T follicular helper cell (primary cell): Measurements from ENCODE around the gene NTN5.
"Not testable (repeated sequence)": the region's sequence is repeated elsewhere in the genome, so short reads cannot be mapped to it uniquely, and the experiment has no call there.

Experiments used
- DNase-seq: peaks from one replicate; pipeline ENCODE4 v3.0.0-alpha.2; 2020; ENCODE audit warnings: low read depth
- total RNA-seq, 2 experiments: gene quantifications; one replicate each; lab custom pipeline; 2026; lab: John Stamatoyannopoulos, UW

Gene NTN5
- total RNA-seq = 0 to 1.5 reads per million in 2 experiments

- DNase-seq = no peak
These were observed at the start of gene NTN5 for GRCh38 chr19:48672994-48673393. NTN5 (minus strand) TSS chr19:48673017; CDS start chr19:48670986, 2,031 bp downstream.

GRCh38 chr19:48722196-48722708 lies 49.4 kb upstream of the NTN5 start:
- DNase-seq = no peak

DNA sequence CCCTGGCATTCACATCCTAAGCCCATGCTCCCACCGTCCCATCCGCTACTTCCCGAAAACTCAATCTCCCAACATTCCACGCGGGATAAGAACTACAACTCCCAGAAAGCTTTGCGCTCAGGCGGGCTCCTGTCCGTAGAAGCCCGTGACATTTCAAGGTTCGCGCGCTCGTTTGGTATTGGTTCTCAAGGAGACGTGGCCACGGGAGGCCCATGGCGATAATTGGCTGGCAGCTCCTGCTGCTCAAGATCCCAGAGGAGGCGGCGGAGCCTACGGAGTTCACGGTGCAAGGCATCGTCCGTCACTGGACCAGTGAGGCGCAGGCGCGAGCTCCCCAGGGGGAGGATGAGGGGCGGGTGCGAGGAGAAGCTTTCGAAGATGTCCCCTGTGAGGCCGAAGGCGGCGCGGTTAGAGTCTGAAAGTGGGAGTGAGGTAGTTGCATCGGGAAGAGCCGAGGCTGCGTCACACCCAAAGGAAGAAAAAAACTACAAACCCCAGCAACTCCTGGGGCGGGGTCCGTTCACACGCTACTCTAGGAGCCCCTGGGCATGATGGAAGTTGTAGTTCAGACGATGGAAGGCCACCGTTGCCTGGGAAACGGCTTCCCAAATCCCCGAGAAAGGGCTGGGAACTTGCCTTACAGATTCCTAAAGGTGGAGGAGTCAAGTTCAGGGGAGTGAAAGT lies 47.9 kb upstream of the NTN5 start:
- DNase-seq = peak; percentile 89

DNA sequence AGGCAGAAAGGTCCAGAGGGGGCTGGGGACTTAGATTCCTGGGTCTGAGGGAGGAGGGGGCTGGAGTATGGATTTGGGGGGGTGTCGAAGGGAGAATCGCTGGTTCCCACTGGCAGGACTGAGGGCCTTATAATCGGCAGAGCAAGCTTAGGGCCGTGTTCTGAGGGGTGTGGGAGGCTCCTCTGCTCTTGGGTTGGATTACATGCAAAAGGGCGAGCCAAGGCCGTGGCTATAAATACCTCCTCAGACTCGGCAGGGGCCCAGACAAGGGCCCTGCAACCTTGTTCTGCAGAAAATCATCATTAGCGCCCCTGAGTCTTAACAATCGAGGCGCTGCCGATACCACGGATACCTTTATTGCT lies 47.4 kb upstream of the NTN5 start:
- no peak for DNase-seq

GRCh38 chr19:48719263-48720171 lies 46.7 kb upstream of the NTN5 start, which contains the start of gene MAMSTR:
MAMSTR (minus strand) TSS chr19:48719725; CDS start chr19:48719031, 694 bp downstream.
- DNase-seq = no peak

GRCh38 chr19:48718711-48719231 lies 46.0 kb upstream of the NTN5 start:
- no peak for DNase-seq

DNA sequence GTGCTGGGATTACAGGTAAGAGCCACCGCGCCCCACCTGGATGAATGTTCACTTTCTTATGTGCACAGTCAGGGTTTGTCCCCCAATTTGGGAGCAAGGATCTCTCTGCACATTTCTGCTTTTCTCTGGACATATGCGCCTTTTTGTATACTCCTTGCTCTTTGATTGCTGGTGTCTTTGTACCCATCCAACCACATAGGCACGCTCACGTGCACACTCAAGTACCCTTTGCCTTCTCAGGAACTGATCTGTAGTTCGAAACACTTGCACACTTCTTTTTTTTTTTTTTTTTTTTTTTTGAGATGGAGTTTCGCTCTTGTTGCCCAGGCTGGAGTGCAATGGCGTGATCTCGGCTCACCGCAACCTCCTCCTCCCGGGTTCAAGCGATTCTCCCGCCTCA lies 45.3 kb upstream of the NTN5 start:
- DNase-seq = not testable (repeated sequence)

GRCh38 chr19:48716562-48717291 lies 43.9 kb upstream of the NTN5 start:
- no peak for DNase-seq

- DNase-seq = no peak
These were observed 42.9 kb upstream of the NTN5 start for GRCh38 chr19:48715681-48716171.

DNA sequence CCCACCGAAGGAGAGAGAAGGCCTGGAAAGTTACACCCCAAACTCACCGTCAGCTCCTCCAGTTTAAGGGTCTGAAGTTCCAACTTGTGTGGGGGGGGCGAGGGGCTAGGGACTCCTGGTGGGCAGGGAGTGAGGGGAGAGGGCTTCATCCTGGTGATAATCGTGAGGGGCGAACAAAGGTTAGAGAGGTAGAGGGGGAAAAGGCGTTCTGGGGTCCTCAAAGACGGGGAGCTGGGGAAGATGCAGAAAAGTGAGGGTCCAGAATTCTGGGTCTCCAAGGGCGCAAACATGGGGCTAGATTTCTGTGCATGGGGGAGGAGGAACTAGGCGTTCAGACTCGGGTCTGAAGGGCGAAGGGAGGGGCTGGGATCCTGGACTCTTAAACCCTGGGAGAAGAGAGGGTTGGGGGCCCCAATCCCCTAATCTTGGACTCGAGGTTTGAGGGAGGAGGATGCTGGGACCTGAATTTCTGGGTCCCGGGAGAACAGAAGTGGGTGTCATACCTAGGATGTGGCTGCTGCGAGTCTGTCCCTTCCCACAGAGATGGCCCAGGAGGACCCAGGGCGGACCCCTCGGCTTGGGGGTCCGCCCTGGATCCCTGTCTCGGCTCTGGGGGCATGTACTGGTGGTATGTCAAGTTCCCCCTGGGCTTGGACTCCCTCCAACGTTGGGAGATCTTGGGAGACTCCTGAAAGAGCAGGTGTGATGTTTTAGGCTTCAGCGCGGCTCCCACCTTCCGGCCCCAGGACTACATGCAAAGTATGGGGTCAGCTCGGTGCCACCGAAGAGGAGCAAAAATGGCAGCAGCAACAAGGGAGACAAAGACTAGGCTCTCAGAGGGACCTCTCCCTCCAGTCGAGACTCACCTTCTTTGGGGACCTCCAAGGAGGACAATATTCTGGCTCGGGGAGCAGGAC lies 42.2 kb upstream of the NTN5 start:
- no peak for DNase-seq

DNA sequence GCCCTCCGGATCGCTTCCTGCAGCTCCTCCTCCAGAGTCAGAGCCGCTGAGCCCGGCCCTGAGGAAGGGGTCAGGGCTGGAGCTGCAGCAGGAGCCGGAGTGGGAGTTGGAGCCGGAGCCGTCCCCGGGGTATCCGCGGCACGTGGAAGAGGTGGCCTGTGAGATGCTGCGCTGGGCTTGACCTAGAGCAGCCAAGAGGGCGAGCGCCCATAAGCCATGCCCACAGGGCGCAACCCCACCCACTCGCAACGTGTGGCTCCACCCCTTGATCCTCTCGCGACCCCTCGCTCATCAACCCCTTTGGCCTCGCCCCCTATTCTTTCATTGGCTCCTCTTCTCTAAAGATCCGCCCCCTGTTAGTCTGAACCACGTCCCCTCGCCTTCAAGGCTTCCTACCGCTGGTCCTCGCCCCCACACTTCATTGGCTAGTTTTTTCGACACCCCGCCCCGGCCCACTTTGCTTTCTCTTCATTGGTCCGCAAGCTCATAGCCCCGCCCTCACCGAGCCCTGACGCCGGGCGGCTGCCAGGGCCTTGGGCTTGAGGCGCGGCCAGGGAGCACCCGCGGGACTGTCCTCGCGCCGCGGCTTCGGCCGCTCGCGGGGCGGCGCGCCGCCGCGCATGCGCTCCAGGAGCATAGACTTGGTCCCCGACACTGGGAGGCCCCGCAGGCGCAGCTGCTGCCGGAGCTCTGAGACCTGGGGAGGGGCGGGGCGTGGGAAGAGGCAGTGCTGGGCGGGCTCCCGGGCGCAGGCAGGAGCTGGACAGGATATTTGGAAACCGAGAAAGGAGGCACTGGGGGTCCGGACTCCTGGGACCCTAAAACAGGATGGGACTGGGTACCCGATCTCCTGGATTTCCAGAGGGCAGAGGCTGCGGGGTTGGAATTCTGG lies 41.3 kb upstream of the NTN5 start:
- DNase-seq = peak; percentile 95

DNA sequence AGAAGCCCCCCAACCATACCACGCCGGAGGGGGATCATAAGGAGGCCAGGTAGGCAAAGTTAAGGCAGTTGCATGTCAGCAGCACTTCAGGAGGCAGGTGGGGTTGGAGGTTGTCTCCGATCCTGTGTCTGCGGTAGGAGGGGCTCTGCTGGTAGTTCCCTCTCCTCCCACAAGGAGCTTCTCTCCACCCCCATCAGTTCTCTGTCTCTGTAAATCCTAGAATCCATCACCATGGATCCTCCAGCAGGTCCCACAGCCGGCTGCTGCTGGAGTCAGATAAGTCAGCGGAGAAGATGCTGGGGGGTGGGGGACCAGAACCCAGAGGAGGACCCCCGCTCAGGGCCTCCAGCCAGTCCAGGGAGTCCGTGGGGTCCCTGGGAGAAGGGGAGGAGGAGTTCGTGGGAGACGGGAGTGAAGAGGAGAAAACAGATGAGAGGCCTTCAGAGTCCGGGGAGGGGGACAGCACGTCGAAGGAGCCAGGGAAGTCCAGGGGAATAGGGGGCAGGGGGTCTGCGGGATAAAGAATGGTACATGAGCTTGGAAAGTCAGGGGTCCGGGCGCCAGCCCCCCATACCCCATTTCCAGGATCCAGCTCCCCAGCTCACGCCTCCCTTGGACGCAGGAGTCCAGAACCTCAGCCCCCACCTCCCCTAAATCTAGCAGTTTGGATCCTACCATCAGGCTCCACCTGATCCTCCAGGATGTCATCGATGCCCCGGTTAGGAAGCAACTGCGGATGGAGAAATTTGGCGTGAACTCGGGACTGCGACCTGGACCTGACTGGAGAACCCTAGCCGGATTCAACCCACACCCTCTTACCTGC lies 40.4 kb upstream of the NTN5 start:
- no peak for DNase-seq

GRCh38 chr19:48711106-48711662 lies 38.4 kb upstream of the NTN5 start:
- DNase-seq = no peak

GRCh38 chr19:48708471-48708870 lies 35.7 kb upstream of the NTN5 start:
- no peak for DNase-seq

GRCh38 chr19:48705431-48705830 lies 32.6 kb upstream of the NTN5 start:
- no peak for DNase-seq

DNA sequence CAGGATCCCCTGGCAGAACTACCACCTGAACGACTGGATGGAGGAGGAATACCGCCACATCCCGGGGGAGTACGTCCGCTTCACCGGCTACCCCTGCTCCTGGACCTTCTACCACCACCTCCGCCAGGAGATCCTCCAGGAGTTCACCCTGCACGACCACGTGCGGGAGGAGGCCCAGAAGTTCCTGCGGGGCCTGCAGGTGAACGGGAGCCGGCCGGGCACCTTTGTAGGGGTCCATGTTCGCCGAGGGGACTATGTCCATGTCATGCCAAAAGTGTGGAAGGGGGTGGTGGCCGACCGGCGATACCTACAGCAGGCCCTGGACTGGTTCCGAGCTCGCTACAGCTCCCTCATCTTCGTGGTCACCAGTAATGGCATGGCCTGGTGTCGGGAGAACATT lies 30.5 kb upstream of the NTN5 start:
- DNase-seq = no peak

GRCh38 chr19:48702701-48703100 lies 29.9 kb upstream of the NTN5 start:
- no peak for DNase-seq

- DNase-seq = no peak
These were observed 25.2 kb upstream of the NTN5 start for GRCh38 chr19:48698046-48698445.
